Measurements from ENCODE around the gene THUMPD1. TPM values are rescaled to one million over a fixed set of nuclear protein-coding genes. Genes with fewer than 3 reads are reported as not detected.

The THUMPD1 gene
- total RNA-seq, 2 experiments from 2014 or later, result 38.0 to 48.2 TPM

GRCh38 chr16:20683812-20684211 lies 57.8 kb downstream of the THUMPD1 start:
- H3K9me3 Mint-ChIP-seq (ENCODE audit: low read depth), result no peaks in the 10 kb centered on the region
- H3K36me3 Mint-ChIP-seq (ENCODE audit: low read depth), result no peaks in the 10 kb centered on the region
- no peak overlapping the region for H3K4me3 Mint-ChIP-seq
- H3K27ac Mint-ChIP-seq, result peak overlapping the region; percentile 69
- ChIA-PET CTCF (interaction anchor here (0.7 to 1.1 kb wide), 2 partner anchors 15 to 18 kb away, joined by 3 read pairs; no protein-coding TSS in a partner anchor), POLR2A (no interaction called here)
- ATAC-seq (peak; percentile 95), DNase-seq (no peak)
- intact Hi-C loops (cut with DNase I, micrococcal nuclease), result loop anchor here in 1 of 2 experiments (2.0 kb wide), 1 partner anchor 19 kb away; no protein-coding TSS in a partner anchor
- H3K4me1 Mint-ChIP-seq, result peaks cover 14% of the 10 kb centered on the region
- H3K27me3 Mint-ChIP-seq, result no peaks in the 10 kb centered on the region

Other genes with a start within 250 kb of the THUMPD1 start
- gene ACSM2B, start 165.5 kb downstream of the THUMPD1 start, total RNA-seq, result not detected
- gene ACSM1, start 44.1 kb downstream of the THUMPD1 start, total RNA-seq, result not detected
- 10 to 100 TPM; 17.6 to 21.8 TPM for gene ACSM3, start 22.2 kb upstream of the THUMPD1 start, total RNA-seq
- 10 to 100 TPM; 17.6 to 19.8 TPM for gene ERI2, start 64.7 kb upstream of the THUMPD1 start, total RNA-seq
- gene REXO5, start 64.7 kb upstream of the THUMPD1 start, total RNA-seq, result 10 to 100 TPM; 17.9 to 20.4 TPM
- gene DCUN1D3, start 158.5 kb upstream of the THUMPD1 start, total RNA-seq, result 1 to 10 TPM; 4.2 to 5.1 TPM
- 10 to 100 TPM; 24.7 to 29.5 TPM for gene LYRM1, start 159.0 kb upstream of the THUMPD1 start, total RNA-seq

All from activated CD4-positive, alpha-beta T cell treated with anti-CD3 and anti-CD28 coated beads for 36 hours (primary cell).